ENCODE results near the gene LRRC46. TPM values are rescaled to one million over a fixed set of nuclear protein-coding genes. Genes with fewer than 3 reads are reported as not detected.

LRRC46 gene
- total and polyA plus RNA-seq, 2 of the 4 experiments (the other 2 are of a cell fraction) = 0.77 TPM; not detected in 1

DNA sequence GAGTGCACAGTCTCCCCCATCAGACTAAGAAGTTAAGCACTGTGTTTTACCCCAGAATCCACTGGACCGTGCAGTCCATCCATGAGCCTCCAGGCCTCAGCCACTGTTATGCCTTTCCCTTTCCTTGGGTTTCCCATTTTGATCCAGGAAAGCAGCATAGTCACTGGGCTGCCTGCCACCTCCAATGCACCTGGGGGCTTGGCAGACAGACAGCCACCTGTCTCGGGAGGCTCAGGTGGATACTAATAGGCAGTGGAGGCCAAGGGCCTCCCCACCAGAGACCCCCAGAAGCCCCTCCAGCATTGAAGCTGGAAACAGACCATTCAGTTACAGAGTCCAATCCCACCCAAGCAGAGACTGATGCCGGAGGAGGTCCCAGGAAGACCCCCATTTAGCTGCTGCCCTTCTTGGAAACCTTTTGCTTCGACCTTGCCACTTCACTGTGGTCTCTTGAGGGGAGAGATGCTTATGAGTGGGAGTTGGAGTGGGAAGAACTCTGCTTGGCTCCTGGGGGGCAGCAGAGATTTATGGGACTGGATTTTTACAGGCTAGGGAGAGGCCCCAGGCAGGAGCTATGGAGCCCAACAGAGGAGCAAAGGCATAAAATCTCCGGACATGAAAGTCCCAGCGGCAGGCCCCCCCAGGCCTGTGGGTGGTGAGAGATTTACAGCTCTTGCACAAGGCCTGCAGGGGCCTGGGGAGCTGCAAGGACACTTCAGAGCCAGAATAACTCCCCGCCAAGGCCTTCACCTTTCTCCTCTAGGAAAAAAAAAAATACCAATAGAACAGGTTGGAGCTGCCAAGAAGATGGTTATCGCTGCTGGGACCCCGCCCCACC is 52.3 kb downstream of the LRRC46 start:
- Histone ChIP-seq H2AK9ac (replicated peaks; ENCODE audit: low read depth, low read length, poor library complexity) (no peak overlapping the region), H3K18ac (ENCODE audit: low read depth, low read length) (no peak overlapping the region), H2BK120ac (ENCODE audit: low read depth, low read length) (no peak overlapping the region), H4K8ac (ENCODE audit: low read depth in 2 of 2, low read length in 2 of 2) (no peak overlapping the region), H3K79me1 (ENCODE audit: low read depth in 1 of 2, low read length in 2 of 2) (no peaks in the 10 kb centered on the region), H4K91ac (ENCODE audit: insufficient read depth, low read depth, low read length) (no peak overlapping the region), H3K4me1 (ENCODE audit: control insufficient read depth, insufficient read depth, low read length) (no peaks in the 10 kb centered on the region), H3K4me2 (ENCODE audit: low read depth, low read length) (no peak overlapping the region), H3K9me1 (ENCODE audit: insufficient read depth, low read length) (no peaks in the 10 kb centered on the region), H2AK5ac (ENCODE audit: low read depth, low read length) (no peak overlapping the region), H3K9me3 (ENCODE audit: control insufficient read depth, insufficient read depth, low read length) (no peaks in the 10 kb centered on the region), H3K36me3 (ENCODE audit: control insufficient read depth, insufficient read depth, low read length) (no peaks in the 10 kb centered on the region), H3K4ac (ENCODE audit: low read depth, low read length) (no peak overlapping the region), H3K27ac (ENCODE audit: insufficient read depth, low read length) (no peak overlapping the region), H2BK15ac (ENCODE audit: low read depth, low read length) (no peak overlapping the region), H2AFZ (replicated peaks; ENCODE audit: low read length, poor library complexity) (peak overlapping the region; percentile 32), H2BK5ac (ENCODE audit: low read depth, low read length, poor library complexity, severe bottlenecking) (no peak overlapping the region), H3K4me3 (ENCODE audit: insufficient read depth, low read depth, low read length) (no peak overlapping the region), H3K23ac (ENCODE audit: low read depth, low read length) (no peak overlapping the region), H3K56ac (ENCODE audit: extremely low read depth, insufficient read depth, low read length) (no peak overlapping the region), H3K14ac (replicated peaks; ENCODE audit: low read depth, low read length) (no peak overlapping the region), H2BK20ac (ENCODE audit: low read depth, low read length) (no peak overlapping the region), H4K20me1 (ENCODE audit: insufficient read depth, low read length) (no peaks in the 10 kb centered on the region), H4K5ac (ENCODE audit: low read depth, low read length) (no peak overlapping the region), H3K9ac (ENCODE audit: low read depth, low read length) (no peak overlapping the region), H3K27me3 (ENCODE audit: control insufficient read depth, insufficient read depth, low read length) (peaks cover 8% of the 10 kb centered on the region)
- in situ Hi-C loops (cut with MboI; ENCODE audit: low sequenced_read_pairs) = no loop called here
- no TSS peak for BruUV-seq (replicated peaks)
- dilution Hi-C loops (cut with HindIII; ENCODE audit: low sequenced_read_pairs, unreplicated experiment) = no loop called here
- intact Hi-C loops (cut with micrococcal nuclease) = no loop called here
- POLR2A ChIA-PET (ENCODE audit: unreplicated experiment) = no interaction called here
- CTCF ChIA-PET = interaction anchor here (0.7 to 4.8 kb wide), 3 partner anchors 21 to 42 kb away, joined by 3 to 18 read pairs (median 4); partner anchors contain the start of gene SCRN2
- no peak for ATAC-seq (ENCODE audit: low read depth)
- WGBS, 2 experiments (ENCODE audit: extremely low coverage in 2 of 2, insufficient read length in 1 of 2) = 78% methylated on average over 3 of the region's 9 CpGs; no CpG with 5 or more reads in 1 of the 2 experiments
- DNase-seq = no peak
- TF ChIP-seq RFX5 (IDR thresholded peaks at IDR 0.05; ENCODE audit: low read depth, low read length) (no peak), FOS (IDR thresholded peaks at IDR 0.05; ENCODE audit: low read depth, low read length) (no peak), BHLHE40 (IDR thresholded peaks at IDR 0.05; ENCODE audit: low read depth, low read length) (no peak), NFE2L2 (IDR thresholded peaks at IDR 0.05; ENCODE audit: low read depth, low read length) (no peak), MXI1 (IDR thresholded peaks at IDR 0.05; ENCODE audit: borderline replicate concordance, low read depth, low read length) (no peak), CEBPB (IDR thresholded peaks at IDR 0.05; ENCODE audit: low read depth, low read length) (no peak), SMC3 (IDR thresholded peaks at IDR 0.05; ENCODE audit: low read depth, low read length) (no peak), CHD1 (IDR thresholded peaks at IDR 0.05; ENCODE audit: low read depth, low read length) (no peak), RAD21 (IDR thresholded peaks at IDR 0.05; ENCODE audit: low read length) (no peak), MAZ (IDR thresholded peaks at IDR 0.05; ENCODE audit: borderline replicate concordance, low read depth, low read length) (no peak), POLR2A (IDR thresholded peaks at IDR 0.05; ENCODE audit: low read depth, low read length) (no peak), MAFK (IDR thresholded peaks at IDR 0.05; ENCODE audit: low read depth, low read length) (no peak), RCOR1 (IDR thresholded peaks at IDR 0.05; ENCODE audit: insufficient replicate concordance, low read length) (no peak)
- TF ChIP-seq, protein P1, sequence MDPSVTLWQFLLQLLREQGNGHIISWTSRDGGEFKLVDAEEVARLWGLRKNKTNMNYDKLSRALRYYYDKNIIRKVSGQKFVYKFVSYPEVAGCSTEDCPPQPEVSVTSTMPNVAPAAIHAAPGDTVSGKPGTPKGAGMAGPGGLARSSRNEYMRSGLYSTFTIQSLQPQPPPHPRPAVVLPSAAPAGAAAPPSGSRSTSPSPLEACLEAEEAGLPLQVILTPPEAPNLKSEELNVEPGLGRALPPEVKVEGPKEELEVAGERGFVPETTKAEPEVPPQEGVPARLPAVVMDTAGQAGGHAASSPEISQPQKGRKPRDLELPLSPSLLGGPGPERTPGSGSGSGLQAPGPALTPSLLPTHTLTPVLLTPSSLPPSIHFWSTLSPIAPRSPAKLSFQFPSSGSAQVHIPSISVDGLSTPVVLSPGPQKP (IDR thresholded peaks at IDR 0.05; ENCODE audit: borderline replicate concordance, low read depth, low read length) = no peak
- TF ChIP-seq, protein P2, sequence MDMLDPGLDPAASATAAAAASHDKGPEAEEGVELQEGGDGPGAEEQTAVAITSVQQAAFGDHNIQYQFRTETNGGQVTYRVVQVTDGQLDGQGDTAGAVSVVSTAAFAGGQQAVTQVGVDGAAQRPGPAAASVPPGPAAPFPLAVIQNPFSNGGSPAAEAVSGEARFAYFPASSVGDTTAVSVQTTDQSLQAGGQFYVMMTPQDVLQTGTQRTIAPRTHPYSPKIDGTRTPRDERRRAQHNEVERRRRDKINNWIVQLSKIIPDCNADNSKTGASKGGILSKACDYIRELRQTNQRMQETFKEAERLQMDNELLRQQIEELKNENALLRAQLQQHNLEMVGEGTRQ (IDR thresholded peaks at IDR 0.05; ENCODE audit: low read depth, low read length) = no peak

All from IMR-90 (cell line).